Nephron progenitor cell (in vitro differentiated cells): ENCODE measurements around the gene GPR31.

Experiments used
- DNase-seq: peaks from one replicate; pipeline ENCODE4 v3.0.0; 2021
- H3K27ac Mint-ChIP-seq: 2 replicates; pipeline ENCODE4 v1.8.0; 2021; ENCODE audit warnings: mild to moderate bottlenecking, moderate library complexity, mixed read lengths
- H3K27me3 Mint-ChIP-seq: 2 replicates; pipeline ENCODE4 v1.8.0; 2021; ENCODE audit warnings: mild to moderate bottlenecking, low read depth, mixed read lengths; ENCODE audit not compliant: poor library complexity
- H3K36me3 Mint-ChIP-seq: 2 replicates; pipeline ENCODE4 v1.8.0; 2021; ENCODE audit warnings: low read depth, mixed read lengths
- H3K4me1 Mint-ChIP-seq: 2 replicates; pipeline ENCODE4 v1.8.0; 2021; ENCODE audit warnings: mixed read lengths
- H3K4me3 Mint-ChIP-seq: 2 replicates; pipeline ENCODE4 v1.8.0; 2021; ENCODE audit warnings: mild to moderate bottlenecking, moderate library complexity, mixed read lengths
- H3K9me3 Mint-ChIP-seq: 2 replicates; pipeline ENCODE4 v1.8.0; 2021; ENCODE audit warnings: mild to moderate bottlenecking, moderate library complexity, mixed read lengths
- TF ChIP-seq, protein P1 (sequence below): fragments of 200-600 bp; sonication (generic); IDR thresholded peaks from 2 replicates; pipeline ENCODE4 v1.5.0; 2021; ENCODE audit warnings: antibody characterized with exemption

Gene GPR31

DNA sequence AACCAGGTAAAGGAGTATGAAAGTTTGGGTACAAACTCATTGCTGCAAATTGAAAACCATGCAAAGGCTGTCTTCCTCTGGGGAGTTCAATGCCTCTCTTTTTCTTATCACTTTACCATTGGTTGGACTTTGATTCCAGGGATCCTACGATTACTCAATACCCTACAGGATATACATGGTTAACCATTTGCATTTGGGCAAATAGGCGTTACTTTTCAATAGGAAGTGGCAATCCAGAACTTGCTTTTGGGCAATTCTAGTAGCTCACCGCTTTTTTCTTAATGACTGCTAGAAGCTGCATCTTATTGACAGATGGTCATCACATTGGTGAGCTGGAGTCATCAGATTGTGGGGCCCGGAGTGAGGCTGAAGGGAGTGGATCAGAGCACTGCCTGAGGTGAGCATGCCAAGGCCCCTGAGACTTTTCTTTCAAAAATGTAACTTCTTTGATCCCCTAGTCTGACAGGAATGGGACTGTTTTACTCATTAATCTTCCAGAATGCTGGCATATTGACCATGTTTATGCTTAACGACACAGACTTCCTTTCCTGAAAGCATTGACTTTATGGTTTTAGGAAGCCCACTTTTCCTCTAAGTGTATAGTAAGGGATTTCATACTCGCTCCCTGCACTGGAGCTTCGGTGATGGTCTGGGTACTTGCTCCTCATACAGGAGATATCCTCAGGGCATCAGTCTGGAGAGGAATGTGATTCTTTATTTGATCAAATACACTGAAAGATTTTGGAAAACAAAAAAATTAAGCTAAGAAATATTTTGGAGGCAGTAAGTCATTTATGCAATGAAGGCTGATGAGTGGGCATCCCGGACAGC lies 34.7 kb downstream of the GPR31 start, which contains the start of gene CCR6:
Gene CCR6 (plus strand): TSS at position 270 of the 831 bp plus-strand sequence. CDS start 13,039 bp downstream, outside the sequence.
- Mint-ChIP-seq H3K9me3 (peaks cover 7% of the 10 kb centered on the region), H3K27ac (no peak within 1 kb of the TSS), H3K27me3 (peaks cover 16% of the 10 kb centered on the region), H3K36me3 (peaks cover 8% of the 10 kb centered on the region), H3K4me1 (peaks cover 31% of the 10 kb centered on the region), H3K4me3 (no peak within 1 kb of the TSS)
- TF ChIP-seq, protein P1, sequence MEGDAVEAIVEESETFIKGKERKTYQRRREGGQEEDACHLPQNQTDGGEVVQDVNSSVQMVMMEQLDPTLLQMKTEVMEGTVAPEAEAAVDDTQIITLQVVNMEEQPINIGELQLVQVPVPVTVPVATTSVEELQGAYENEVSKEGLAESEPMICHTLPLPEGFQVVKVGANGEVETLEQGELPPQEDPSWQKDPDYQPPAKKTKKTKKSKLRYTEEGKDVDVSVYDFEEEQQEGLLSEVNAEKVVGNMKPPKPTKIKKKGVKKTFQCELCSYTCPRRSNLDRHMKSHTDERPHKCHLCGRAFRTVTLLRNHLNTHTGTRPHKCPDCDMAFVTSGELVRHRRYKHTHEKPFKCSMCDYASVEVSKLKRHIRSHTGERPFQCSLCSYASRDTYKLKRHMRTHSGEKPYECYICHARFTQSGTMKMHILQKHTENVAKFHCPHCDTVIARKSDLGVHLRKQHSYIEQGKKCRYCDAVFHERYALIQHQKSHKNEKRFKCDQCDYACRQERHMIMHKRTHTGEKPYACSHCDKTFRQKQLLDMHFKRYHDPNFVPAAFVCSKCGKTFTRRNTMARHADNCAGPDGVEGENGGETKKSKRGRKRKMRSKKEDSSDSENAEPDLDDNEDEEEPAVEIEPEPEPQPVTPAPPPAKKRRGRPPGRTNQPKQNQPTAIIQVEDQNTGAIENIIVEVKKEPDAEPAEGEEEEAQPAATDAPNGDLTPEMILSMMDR: no peak
- DNase-seq: no peak

DNA sequence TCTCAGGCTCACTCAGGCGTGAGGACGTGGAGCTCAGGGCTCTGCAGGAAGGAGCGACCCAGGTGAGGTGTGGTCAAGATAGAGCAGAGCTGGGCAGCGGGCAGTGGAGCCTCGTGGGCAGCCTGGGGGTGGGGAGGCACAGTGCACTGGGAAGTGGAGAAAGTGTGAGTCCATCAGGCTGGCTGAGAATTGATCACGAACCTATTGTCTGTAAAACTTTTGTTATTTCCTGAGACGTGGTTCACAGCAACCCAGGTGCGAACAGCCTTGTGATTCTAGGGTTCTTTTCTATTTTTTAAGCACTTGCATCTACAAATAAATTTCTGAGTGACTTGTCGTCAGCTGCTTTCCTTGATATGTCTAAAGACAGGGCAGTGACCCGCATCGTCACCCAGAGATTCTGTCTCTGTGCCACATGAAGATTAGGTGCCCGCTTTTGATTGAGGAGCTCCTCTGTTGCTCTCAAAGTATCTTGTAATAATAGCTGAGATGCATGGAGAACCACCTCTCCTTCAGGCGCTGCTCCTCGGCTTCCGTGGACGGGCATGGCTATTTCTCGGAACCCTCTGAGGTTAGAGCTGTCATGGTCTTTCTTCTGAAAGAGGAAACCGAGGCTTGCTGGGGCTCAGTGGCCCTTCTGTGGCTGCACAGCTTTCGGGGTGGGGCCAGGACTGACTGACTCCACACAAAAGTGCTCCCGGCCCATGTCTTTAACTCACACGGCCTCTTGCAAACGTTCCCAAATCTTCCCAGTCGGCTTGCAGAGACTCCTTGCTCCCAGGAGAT lies 35.5 kb downstream of the GPR31 start:
- no peak for DNase-seq
- Mint-ChIP-seq H3K9me3 (peaks cover 13% of the 10 kb centered on the region), H3K27ac (no peak overlapping the region), H3K27me3 (peaks cover 16% of the 10 kb centered on the region), H3K4me3 (no peak overlapping the region), H3K36me3 (peaks cover 14% of the 10 kb centered on the region), H3K4me1 (peaks cover 38% of the 10 kb centered on the region)
- TF ChIP-seq, protein P1: no peak

DNA sequence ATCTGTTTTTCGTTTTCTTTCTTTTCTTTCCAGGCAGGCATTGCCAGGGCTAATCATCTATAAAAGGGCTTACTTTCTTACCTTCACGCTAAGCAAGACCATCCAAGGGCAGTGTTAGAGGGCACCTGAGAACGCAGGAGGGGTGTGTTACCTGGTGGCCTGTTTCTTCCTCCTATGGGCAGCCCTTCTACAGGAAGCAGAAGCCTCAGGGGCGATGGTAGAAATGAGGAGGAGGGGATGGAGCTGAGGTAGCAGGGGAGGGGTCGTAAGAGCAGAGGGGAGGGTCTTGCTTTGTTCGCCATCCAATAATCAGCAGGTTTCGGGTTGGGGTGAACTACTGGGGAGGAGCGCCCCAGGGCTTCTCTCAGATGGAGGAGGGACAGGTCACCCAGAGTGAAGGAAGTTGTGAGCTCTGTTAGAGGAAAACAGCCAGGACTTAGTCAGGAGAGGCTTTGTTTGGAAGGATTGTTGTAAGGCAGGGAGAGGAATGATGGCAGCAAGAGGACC lies 36.4 kb downstream of the GPR31 start:
- peaks cover 16% of the 10 kb centered on the region for H3K27me3 Mint-ChIP-seq
- H3K4me1 Mint-ChIP-seq: peaks cover 44% of the 10 kb centered on the region
- TF ChIP-seq, protein P1: no peak
- no peak overlapping the region for H3K4me3 Mint-ChIP-seq
- H3K9me3 Mint-ChIP-seq: peaks cover 13% of the 10 kb centered on the region
- H3K27ac Mint-ChIP-seq: peak overlapping the region; percentile 76
- DNase-seq: no peak
- H3K36me3 Mint-ChIP-seq: peaks cover 14% of the 10 kb centered on the region

DNA sequence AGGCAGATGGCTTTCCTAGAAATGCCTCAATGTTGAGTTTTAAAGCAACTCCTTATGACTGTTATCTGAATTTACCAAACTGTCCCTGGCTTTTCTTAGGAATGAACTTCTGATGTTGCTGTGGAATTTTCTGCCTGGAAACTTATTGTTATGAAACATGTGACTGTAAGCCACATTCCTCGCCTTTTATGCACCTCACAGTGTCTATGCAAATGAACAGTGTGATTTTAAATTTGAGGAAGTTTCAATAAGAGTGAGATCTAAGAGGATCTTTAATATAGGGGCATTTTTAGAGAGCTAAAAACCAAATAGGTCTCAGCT lies 37.2 kb downstream of the GPR31 start:
- peaks cover 18% of the 10 kb centered on the region for H3K27me3 Mint-ChIP-seq
- DNase-seq: no peak

DNA sequence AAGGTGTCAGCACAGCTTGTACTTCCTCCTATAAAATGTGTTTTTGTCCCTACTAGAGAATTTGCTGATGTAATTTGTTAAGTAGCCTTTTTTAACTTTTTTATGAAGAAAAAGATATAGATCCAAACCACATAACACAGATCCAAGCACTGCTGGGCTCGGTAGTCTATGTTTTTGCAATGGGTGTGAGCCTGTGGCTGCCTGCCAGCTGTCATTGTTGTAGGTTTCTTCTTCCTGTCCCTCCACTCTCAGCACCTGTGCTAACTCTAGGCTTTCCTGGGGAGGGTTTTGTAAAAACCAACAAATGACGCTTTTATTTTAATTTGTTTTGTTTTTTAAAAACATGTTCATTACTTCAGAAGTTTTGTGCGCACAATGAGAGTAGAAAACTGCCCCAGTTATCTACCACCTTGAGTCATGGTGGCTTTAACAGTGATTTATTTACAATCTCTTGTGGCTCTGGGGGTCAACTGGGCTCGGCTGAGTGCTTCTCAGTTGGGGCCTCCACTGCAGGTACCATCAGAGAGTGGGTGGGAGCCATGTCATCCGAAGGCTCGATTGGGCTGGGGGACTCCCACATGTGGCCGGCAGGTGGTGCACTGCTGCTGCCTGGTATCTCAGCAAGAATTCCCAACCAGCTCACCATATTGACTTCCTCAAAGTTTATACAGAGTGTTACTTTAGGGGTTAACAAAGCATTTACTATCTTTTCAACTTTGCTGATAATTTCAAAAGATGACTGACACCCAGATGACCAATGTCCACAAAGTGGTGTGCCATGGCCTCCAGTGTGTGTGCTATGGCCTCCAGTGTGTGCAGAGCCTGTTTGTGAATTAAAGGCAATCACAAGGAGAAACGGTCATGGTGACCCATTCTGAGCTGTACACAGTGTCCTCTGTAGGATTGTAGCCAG lies 37.9 kb downstream of the GPR31 start:
- Mint-ChIP-seq H3K4me3 (no peak overlapping the region), H3K9me3 (peaks cover 13% of the 10 kb centered on the region), H3K36me3 (peaks cover 14% of the 10 kb centered on the region)

More for the DNA sequence above, 37.2 kb downstream of the GPR31 start:
- Mint-ChIP-seq H3K36me3 (peaks cover 14% of the 10 kb centered on the region), H3K4me1 (peaks cover 52% of the 10 kb centered on the region), H3K4me3 (no peak overlapping the region), H3K27ac (no peak overlapping the region), H3K9me3 (peaks cover 13% of the 10 kb centered on the region)
- TF ChIP-seq, protein P1: no peak

More for the DNA sequence above, 37.9 kb downstream of the GPR31 start:
- no peak for DNase-seq
- Mint-ChIP-seq H3K4me1 (peaks cover 58% of the 10 kb centered on the region), H3K27ac (no peak overlapping the region), H3K27me3 (peaks cover 18% of the 10 kb centered on the region)
- TF ChIP-seq, protein P1: no peak
